HFFc6 (cell line): ENCODE data around the gene GAPVD1. TPM values are rescaled to one million over a fixed set of nuclear protein-coding genes. Genes with fewer than 3 reads are reported as not detected.

Experiments
- DNase-seq: peaks from one replicate; pipeline ENCODE4 v3.0.0-alpha.2; 2018
- H3K27ac Mint-ChIP-seq: 2 replicates; pipeline ENCODE4 v1.8.0; 2020; ENCODE audit warnings: mild to moderate bottlenecking, mixed read lengths
- H3K27me3 Mint-ChIP-seq: 2 replicates; pipeline ENCODE4 v1.8.0; 2021; ENCODE audit warnings: mild to moderate bottlenecking, moderate library complexity, mixed read lengths; ENCODE audit not compliant: insufficient read depth
- H3K36me3 Mint-ChIP-seq: 2 replicates; pipeline ENCODE4 v1.8.0; 2021; ENCODE audit warnings: low read depth, mixed read lengths
- H3K4me1 Mint-ChIP-seq: 2 replicates; pipeline ENCODE4 v1.8.0; 2020; ENCODE audit warnings: low read depth, mixed read lengths
- H3K4me3 Mint-ChIP-seq: 2 replicates; pipeline ENCODE4 v1.8.0; 2020; ENCODE audit warnings: mild to moderate bottlenecking, moderate library complexity, mixed read lengths
- H3K9me3 Mint-ChIP-seq: 2 replicates; pipeline ENCODE4 v1.8.0; 2020; ENCODE audit warnings: mild to moderate bottlenecking, mixed read lengths
- total RNA-seq, 6 experiments: library from RNA; stranded (reverse); fragmentation: NEBNext Ultra II Directional; extraction: Animal tissue kit (Norgen Biotek cat#: 25700); gene quantifications; 2 replicates in 1 of 6; 3 replicates in 5 of 6; pipeline ENCODE4 v1.2.3, GENCODE V29; 2021
- TF ChIP-seq, protein P1 (sequence below): fragments of 200-600 bp; sonication (generic); IDR thresholded peaks from 2 replicates; pipeline ENCODE4 v1.5.0; 2021; ENCODE audit warnings: antibody characterized with exemption, mild to moderate bottlenecking

Gene GAPVD1
- total RNA-seq, 6 experiments from 2014 or later, result 27.7 to 37.7 (median 34.5) TPM

GRCh38 chr9:125388978-125389377 lies 127.4 kb downstream of the GAPVD1 start:
- no peak overlapping the region for H3K4me3 Mint-ChIP-seq
- peaks cover 9% of the 10 kb centered on the region for H3K27me3 Mint-ChIP-seq
- H3K36me3 Mint-ChIP-seq, result no peaks in the 10 kb centered on the region
- no peak for DNase-seq
- H3K27ac Mint-ChIP-seq, result no peak overlapping the region
- H3K4me1 Mint-ChIP-seq, result peaks cover 20% of the 10 kb centered on the region
- TF ChIP-seq, protein P1, sequence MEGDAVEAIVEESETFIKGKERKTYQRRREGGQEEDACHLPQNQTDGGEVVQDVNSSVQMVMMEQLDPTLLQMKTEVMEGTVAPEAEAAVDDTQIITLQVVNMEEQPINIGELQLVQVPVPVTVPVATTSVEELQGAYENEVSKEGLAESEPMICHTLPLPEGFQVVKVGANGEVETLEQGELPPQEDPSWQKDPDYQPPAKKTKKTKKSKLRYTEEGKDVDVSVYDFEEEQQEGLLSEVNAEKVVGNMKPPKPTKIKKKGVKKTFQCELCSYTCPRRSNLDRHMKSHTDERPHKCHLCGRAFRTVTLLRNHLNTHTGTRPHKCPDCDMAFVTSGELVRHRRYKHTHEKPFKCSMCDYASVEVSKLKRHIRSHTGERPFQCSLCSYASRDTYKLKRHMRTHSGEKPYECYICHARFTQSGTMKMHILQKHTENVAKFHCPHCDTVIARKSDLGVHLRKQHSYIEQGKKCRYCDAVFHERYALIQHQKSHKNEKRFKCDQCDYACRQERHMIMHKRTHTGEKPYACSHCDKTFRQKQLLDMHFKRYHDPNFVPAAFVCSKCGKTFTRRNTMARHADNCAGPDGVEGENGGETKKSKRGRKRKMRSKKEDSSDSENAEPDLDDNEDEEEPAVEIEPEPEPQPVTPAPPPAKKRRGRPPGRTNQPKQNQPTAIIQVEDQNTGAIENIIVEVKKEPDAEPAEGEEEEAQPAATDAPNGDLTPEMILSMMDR, result no peak
- no peaks in the 10 kb centered on the region for H3K9me3 Mint-ChIP-seq

GRCh38 chr9:125391704-125392103 lies 130.1 kb downstream of the GAPVD1 start:
- TF ChIP-seq, protein P1, result no peak
- H3K4me1 Mint-ChIP-seq, result peaks cover 23% of the 10 kb centered on the region
- H3K9me3 Mint-ChIP-seq, result no peaks in the 10 kb centered on the region
- no peaks in the 10 kb centered on the region; the same call in 1 of the 2 replicates for H3K36me3 Mint-ChIP-seq
- H3K27ac Mint-ChIP-seq, result no peak overlapping the region
- peak; percentile 14 for DNase-seq
- peaks cover 4% of the 10 kb centered on the region for H3K27me3 Mint-ChIP-seq
- H3K4me3 Mint-ChIP-seq, result no peak overlapping the region

- TF ChIP-seq, protein P1, result no peak
- peak; percentile 62 for DNase-seq
- H3K4me3 Mint-ChIP-seq, result no peak overlapping the region
These were observed 131.8 kb downstream of the GAPVD1 start for GRCh38 chr9:125393426-125393825.

GRCh38 chr9:125396799-125397198 lies 135.2 kb downstream of the GAPVD1 start:
- Mint-ChIP-seq H3K27ac (no peak overlapping the region), H3K4me3 (no peak overlapping the region), H3K36me3 (no peaks in the 10 kb centered on the region; the same call in 1 of the 2 replicates), H3K9me3 (no peaks in the 10 kb centered on the region), H3K4me1 (peaks cover 18% of the 10 kb centered on the region), H3K27me3 (peaks cover 3% of the 10 kb centered on the region; the same call in 1 of the 2 replicates)
- TF ChIP-seq, protein P1, result no peak
- DNase-seq, result no peak

More at GRCh38 chr9:125393426-125393825, 131.8 kb downstream of the GAPVD1 start:
- H3K4me1 Mint-ChIP-seq, result peaks cover 23% of the 10 kb centered on the region
- H3K36me3 Mint-ChIP-seq, result no peaks in the 10 kb centered on the region; the same call in 1 of the 2 replicates
- no peak overlapping the region for H3K27ac Mint-ChIP-seq
- peaks cover 4% of the 10 kb centered on the region for H3K27me3 Mint-ChIP-seq
- no peaks in the 10 kb centered on the region for H3K9me3 Mint-ChIP-seq

DNA sequence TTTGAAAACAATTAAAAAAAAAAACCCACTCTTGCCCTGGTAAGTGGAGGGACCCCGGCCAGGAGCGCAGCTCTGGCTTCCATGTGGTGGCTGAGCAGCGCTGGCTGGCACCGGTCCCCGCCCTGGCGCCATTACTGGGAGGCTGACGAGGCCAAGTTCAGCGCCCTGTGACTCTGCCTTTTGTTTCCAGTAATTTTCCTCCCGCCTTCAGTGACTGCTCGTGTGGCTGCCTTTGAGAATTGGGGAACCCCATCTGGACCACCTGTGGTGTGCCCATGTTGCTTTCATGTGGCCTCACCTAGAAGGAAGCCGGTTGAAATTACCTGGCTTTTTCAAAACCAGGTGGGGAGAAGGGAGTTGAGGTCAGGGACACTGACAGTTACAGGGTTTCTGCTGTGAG lies 136.1 kb downstream of the GAPVD1 start:
- Mint-ChIP-seq H3K4me3 (no peak overlapping the region), H3K27me3 (peaks cover 3% of the 10 kb centered on the region; the same call in 1 of the 2 replicates), H3K27ac (no peak overlapping the region), H3K9me3 (no peaks in the 10 kb centered on the region), H3K4me1 (peaks cover 13% of the 10 kb centered on the region), H3K36me3 (no peaks in the 10 kb centered on the region; the same call in 1 of the 2 replicates)
- TF ChIP-seq, protein P1, result no peak
- DNase-seq, result no peak

GRCh38 chr9:125398243-125398642 lies 136.6 kb downstream of the GAPVD1 start:
- no peak for DNase-seq
- Mint-ChIP-seq H3K27me3 (peaks cover 3% of the 10 kb centered on the region; the same call in 1 of the 2 replicates), H3K27ac (no peak overlapping the region), H3K4me3 (no peak overlapping the region), H3K4me1 (peaks cover 10% of the 10 kb centered on the region), H3K9me3 (no peaks in the 10 kb centered on the region), H3K36me3 (no peaks in the 10 kb centered on the region; the same call in 1 of the 2 replicates)
- TF ChIP-seq, protein P1, result no peak
